Measurements from ENCODE around the gene GRAMD1B. TPM values are rescaled to one million over a fixed set of nuclear protein-coding genes. Genes with fewer than 3 reads are reported as not detected.
A peak's percentile ranks its signal among the peaks of the same experiment; 100 is the strongest.
"Not testable (repeated sequence)": the region's sequence is repeated elsewhere in the genome, so short reads cannot be mapped to it uniquely, and the experiment has no call there.

The GRAMD1B gene
- total RNA-seq, 1 donor from 2014 or later = 31.8 TPM

DNA sequence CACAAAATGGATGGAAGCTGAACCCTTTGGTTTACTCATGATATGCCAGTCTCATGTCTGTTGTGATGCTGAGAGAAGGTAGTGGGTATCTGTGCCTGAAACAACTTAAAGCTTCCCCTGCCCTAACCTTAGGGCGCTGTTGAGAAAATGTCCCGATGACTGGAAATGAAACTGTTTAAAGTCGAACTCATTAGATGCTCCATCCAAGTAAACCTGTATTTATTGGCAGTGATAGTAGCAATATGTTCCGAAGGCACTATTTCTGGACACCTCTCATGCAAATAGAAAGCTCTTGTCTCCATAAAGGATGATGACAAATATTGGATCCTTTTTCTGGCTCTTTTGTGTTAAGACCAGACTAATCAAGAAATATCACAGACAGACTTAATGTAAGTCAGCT, 86.2 kb downstream of the GRAMD1B start:
- H3K36me3 ChIP-seq = no peaks in the 10 kb centered on the region
- no peak overlapping the region for H3K27ac ChIP-seq (replicated peaks)
- H3K9me3 ChIP-seq (replicated peaks) = peaks cover 6% of the 10 kb centered on the region
- intact Hi-C loops (cut with micrococcal nuclease) = loop anchor here (5.0 kb wide), 1 partner anchor 46 kb away; no protein-coding TSS in a partner anchor
- no peak overlapping the region for H3K4me3 ChIP-seq
- peaks cover 22% of the 10 kb centered on the region for H3K4me1 ChIP-seq
- TF ChIP-seq, protein P1, sequence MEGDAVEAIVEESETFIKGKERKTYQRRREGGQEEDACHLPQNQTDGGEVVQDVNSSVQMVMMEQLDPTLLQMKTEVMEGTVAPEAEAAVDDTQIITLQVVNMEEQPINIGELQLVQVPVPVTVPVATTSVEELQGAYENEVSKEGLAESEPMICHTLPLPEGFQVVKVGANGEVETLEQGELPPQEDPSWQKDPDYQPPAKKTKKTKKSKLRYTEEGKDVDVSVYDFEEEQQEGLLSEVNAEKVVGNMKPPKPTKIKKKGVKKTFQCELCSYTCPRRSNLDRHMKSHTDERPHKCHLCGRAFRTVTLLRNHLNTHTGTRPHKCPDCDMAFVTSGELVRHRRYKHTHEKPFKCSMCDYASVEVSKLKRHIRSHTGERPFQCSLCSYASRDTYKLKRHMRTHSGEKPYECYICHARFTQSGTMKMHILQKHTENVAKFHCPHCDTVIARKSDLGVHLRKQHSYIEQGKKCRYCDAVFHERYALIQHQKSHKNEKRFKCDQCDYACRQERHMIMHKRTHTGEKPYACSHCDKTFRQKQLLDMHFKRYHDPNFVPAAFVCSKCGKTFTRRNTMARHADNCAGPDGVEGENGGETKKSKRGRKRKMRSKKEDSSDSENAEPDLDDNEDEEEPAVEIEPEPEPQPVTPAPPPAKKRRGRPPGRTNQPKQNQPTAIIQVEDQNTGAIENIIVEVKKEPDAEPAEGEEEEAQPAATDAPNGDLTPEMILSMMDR (IDR thresholded peaks at IDR 0.05; ENCODE audit: borderline replicate concordance) = no peak
- no peaks in the 10 kb centered on the region for H3K27me3 ChIP-seq (ENCODE audit: low read depth)
- DNase-seq = no peak

DNA sequence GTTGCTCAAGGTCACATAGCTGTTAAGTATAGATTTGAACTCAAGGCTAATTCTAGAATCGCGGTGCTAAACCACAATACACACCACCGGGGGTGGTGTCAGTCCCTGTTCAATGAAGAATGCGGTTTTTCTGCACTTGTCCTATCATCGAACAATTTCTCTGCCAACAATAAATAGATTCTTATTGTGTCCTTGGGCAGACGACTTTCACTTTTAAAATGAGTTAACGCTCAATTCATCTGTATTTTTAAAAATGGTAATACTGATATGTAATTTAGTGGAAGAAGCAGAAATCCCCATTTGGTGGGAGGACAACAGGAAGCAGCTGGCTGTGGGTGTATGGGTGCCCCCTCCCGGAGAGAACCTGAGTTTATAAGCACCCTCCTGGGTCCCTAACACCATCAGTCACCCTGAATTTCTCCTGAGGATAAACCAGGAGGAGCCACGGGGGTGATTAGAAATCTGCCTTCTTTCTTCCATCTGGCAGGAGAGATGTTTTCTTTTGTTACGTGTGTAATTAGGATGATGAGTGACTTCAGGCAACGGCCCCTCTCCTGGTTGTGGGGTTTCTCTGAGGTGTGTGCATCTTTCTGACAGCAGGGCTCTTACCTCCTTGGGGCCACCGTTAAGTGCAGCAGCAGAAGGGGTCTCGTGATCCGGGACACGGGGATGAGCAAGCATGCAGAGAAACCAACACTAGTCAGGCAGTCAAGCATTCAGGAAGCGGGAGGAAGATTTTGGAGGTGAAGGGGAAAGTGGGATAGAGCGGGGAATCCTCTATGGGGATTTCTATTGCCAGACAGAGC, 87.7 kb downstream of the GRAMD1B start:
- Histone ChIP-seq H3K4me3 (no peak overlapping the region), H3K27me3 (ENCODE audit: low read depth) (no peaks in the 10 kb centered on the region), H3K27ac (replicated peaks) (no peak overlapping the region), H3K36me3 (no peaks in the 10 kb centered on the region), H3K9me3 (replicated peaks) (peaks cover 7% of the 10 kb centered on the region), H3K4me1 (peaks cover 22% of the 10 kb centered on the region)
- no peak for DNase-seq
- TF ChIP-seq, protein P1 (IDR thresholded peaks at IDR 0.05; ENCODE audit: borderline replicate concordance) = no peak
- intact Hi-C loops (cut with micrococcal nuclease) = loop anchor here (5.0 kb wide), 1 partner anchor 45 kb away; no protein-coding TSS in a partner anchor

DNA sequence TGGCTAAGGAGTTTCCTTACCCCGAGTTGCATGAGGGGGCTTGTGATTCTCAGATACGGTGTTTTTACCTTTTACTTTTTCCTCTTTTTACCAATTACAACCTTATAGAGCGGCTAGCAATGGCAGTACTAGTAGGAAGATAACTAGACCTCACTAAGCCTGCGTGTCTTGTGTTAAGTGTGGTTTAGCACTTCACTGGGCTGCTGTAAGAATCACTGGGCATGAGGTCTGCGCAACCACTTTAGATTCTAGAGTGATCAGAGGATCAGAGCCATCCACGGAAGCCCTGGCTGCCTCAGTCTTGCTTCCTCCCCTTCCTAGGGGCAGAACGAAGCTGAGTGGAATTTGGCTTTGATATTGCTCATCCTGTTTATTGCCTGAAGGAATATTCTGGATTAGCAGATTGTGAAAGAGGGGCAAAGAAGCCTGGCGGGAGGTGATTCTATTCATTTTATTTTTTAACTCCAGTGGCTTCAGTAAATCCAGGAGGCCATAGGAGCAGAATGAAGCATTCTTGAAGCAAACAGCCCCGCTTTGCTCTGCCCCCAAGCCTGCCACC, 88.5 kb downstream of the GRAMD1B start:
- Histone ChIP-seq H3K9me3 (replicated peaks) (peaks cover 7% of the 10 kb centered on the region), H3K27me3 (ENCODE audit: low read depth) (no peaks in the 10 kb centered on the region), H3K4me1 (peaks cover 30% of the 10 kb centered on the region), H3K27ac (replicated peaks) (peak overlapping the region; percentile 86), H3K36me3 (no peaks in the 10 kb centered on the region), H3K4me3 (no peak overlapping the region)
- DNase-seq = no peak
- intact Hi-C loops (cut with micrococcal nuclease) = loop anchor here (5.0 kb wide), 1 partner anchor 44 kb away; no protein-coding TSS in a partner anchor
- TF ChIP-seq, protein P1 (IDR thresholded peaks at IDR 0.05; ENCODE audit: borderline replicate concordance) = no peak

DNA sequence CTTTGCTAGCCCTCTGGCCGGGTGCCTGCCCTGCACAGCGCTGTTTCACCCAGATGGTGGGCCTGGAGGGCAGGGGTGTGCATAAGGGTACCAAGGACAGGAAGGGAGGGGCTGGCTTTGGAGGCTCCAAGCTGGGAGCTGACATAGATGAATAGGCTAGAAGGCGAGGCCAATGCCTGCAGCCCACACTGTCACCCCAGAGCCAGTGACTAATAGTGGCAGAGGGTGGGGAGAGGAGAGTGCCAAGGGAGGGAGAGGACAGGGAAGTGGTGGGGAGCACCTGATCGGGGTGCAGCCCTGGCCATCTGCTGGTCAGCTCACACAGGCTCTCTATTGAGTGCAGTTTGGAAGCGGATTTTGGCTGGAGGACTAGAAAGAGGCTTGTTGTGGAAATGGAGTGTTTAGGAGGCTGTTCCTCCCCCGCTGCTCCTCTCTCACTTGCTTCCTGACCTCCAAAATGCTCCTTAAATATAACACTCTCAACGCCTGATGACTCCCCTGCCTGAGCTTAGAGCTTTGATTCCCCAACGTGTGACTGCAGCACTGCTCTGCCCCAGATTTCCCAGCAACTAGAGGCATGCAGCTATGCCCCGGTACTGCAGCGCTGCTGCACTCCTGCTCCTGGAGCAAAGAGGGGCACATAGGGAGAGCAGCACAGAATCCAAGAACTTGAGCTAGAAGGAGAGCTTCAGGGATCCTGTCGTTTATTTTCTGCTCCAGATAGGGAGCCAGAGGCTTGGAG, 89.2 kb downstream of the GRAMD1B start:
- TF ChIP-seq, protein P1 (IDR thresholded peaks at IDR 0.05; ENCODE audit: borderline replicate concordance) = no peak
- peaks cover 7% of the 10 kb centered on the region for H3K9me3 ChIP-seq (replicated peaks)
- intact Hi-C loops (cut with micrococcal nuclease) = loop anchor here (5.0 kb wide), 1 partner anchor 43 kb away; no protein-coding TSS in a partner anchor
- H3K36me3 ChIP-seq = no peaks in the 10 kb centered on the region
- DNase-seq = no peak
- H3K27me3 ChIP-seq (ENCODE audit: low read depth) = no peaks in the 10 kb centered on the region
- peak overlapping the region; percentile 86 for H3K27ac ChIP-seq (replicated peaks)
- peaks cover 36% of the 10 kb centered on the region for H3K4me1 ChIP-seq
- H3K4me3 ChIP-seq = no peak overlapping the region

DNA sequence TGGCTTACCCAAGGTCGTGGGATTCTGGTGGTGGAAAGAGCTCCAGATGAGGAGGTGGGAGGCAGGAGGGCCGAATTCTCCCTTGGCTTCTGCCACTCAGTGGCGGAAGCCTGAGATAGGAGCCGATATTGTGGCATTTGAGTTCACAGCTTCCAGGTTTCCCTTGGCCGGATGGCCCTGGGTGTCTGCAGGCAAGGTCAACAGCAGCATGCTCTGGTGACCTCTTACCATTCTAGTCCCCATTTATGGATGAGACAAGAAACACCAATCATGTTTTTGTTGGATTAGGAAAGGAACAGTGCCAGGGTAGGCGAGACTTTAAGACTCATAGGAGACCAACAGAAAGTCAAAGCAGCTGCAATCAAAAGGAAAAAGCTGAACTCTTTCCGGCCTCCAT, 89.7 kb downstream of the GRAMD1B start:
- peaks cover 41% of the 10 kb centered on the region for H3K4me1 ChIP-seq
- intact Hi-C loops (cut with micrococcal nuclease) = loop anchor here (5.0 kb wide), 1 partner anchor 43 kb away; no protein-coding TSS in a partner anchor
- no peak overlapping the region for H3K4me3 ChIP-seq
- TF ChIP-seq, protein P1 (IDR thresholded peaks at IDR 0.05; ENCODE audit: borderline replicate concordance) = no peak
- H3K27ac ChIP-seq (replicated peaks) = peak overlapping the region; percentile 86
- H3K36me3 ChIP-seq = no peaks in the 10 kb centered on the region
- DNase-seq = no peak
- peaks cover 7% of the 10 kb centered on the region for H3K9me3 ChIP-seq (replicated peaks)
- H3K27me3 ChIP-seq (ENCODE audit: low read depth) = no peaks in the 10 kb centered on the region

GRCh38 chr11:123520476-123520875, 90.4 kb downstream of the GRAMD1B start:
- intact Hi-C loops (cut with micrococcal nuclease); H3K4me3 ChIP-seq; DNase-seq; H3K9me3 ChIP-seq (replicated peaks); H3K27me3 ChIP-seq (ENCODE audit: low read depth); H3K36me3 ChIP-seq: not testable (repeated sequence)
- peak overlapping the region; percentile 86 for H3K27ac ChIP-seq (replicated peaks)
- H3K4me1 ChIP-seq = peaks cover 46% of the 10 kb centered on the region

Measured in left ventricle myocardium inferior (tissue), 1 donor.